ENCODE measurements around the gene IRF2BP1. TPM values are rescaled to one million over a fixed set of nuclear protein-coding genes. Genes with fewer than 3 reads are reported as not detected.

Gene IRF2BP1
- total and polyA plus RNA-seq, 8 donors = 10.0 to 21.5 (median 14.7) TPM

DNA sequence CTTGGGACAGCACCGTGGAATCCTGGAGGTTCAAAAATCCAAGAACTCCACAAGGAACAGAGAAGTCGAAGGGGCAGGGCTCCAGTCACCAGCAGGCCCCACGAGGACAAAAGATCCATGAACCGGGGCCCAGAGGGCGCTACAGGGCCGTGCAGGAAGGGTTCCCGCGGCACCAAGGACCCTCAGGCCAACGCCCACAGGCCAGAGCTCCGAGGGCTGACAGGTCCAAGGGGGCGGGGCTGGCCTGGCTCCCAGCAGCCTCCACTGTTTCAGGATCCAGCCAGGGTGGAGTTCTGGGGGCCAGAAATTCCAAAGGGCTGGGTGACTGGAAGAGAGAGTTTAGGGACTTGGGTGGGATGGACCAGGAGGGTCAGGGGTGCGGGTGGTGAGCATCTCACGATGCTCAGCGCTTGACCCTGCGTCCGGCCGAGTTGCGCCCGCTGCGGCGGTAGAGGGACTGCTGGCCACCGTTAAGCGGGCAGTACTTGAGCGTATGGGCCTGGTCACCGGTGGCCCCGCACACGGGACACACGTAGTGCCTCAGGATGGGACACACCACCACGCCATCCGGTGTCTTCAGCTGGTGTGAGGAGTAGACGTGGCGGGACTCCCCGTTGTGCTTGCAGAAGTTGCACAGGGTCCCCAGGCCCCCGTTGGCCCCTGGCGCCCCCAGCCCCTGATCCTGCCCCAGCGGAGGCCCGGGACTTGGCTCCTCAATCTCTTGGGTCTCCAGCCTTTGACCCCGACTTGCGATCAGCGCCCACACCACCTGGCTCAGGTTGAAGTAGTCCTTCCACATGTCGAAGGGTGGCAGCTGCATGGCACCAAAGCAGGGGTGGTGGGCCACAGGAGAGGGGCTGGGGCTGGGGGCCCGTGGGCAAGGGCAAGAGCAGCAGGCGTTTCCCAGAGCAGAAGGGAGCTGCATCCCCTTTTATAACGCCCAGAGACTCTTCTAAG, 28.2 kb upstream of the IRF2BP1 start, which contains the start of gene NANOS2:
Gene NANOS2 (minus strand): TSS at position 905 of the 957 bp plus-strand sequence. CDS start 85 bp downstream, at position 820.
- H3K4me3 ChIP-seq = no peak within 1 kb of the TSS
- no peak for ATAC-seq
- no peak for FAIRE-seq
- H3K9me3 ChIP-seq = no peaks in the 10 kb centered on the region
- TF ChIP-seq, protein P1, sequence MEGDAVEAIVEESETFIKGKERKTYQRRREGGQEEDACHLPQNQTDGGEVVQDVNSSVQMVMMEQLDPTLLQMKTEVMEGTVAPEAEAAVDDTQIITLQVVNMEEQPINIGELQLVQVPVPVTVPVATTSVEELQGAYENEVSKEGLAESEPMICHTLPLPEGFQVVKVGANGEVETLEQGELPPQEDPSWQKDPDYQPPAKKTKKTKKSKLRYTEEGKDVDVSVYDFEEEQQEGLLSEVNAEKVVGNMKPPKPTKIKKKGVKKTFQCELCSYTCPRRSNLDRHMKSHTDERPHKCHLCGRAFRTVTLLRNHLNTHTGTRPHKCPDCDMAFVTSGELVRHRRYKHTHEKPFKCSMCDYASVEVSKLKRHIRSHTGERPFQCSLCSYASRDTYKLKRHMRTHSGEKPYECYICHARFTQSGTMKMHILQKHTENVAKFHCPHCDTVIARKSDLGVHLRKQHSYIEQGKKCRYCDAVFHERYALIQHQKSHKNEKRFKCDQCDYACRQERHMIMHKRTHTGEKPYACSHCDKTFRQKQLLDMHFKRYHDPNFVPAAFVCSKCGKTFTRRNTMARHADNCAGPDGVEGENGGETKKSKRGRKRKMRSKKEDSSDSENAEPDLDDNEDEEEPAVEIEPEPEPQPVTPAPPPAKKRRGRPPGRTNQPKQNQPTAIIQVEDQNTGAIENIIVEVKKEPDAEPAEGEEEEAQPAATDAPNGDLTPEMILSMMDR (IDR thresholded peaks at IDR 0.05) = no peak
- H3K27me3 ChIP-seq = no peaks in the 10 kb centered on the region
- no peaks in the 10 kb centered on the region for H3K4me1 ChIP-seq
- 64 to 66% methylated on average over 41 to 44 of the region's 44 CpGs for whole genome bisulfite sequencing, 2 donors
- intact Hi-C loops (cut with DNase I) = no loop called here
- H3K36me3 ChIP-seq = no peaks in the 10 kb centered on the region
- no peak for DNase-seq
- no peak within 1 kb of the TSS for H3K27ac ChIP-seq

DNA sequence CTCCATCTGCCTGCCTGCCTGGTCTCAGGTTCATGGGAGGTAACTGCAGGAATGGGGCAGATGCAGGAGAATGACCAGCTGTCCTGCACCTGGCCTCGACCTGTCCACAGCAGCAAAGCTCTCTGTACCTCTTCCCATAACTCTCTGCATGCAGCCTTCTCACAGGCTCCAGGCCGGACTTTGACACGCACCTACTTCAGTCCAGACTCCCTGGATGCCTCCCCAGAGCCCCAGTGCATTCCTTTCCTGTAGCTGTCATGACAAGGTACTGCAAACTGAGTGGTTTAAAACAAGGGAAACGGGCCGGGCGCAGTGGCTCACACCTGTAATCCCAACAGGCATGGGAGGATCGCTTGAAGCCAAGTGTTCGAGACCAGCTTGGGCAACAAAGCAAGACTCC, 25.4 kb upstream of the IRF2BP1 start:
- 51 to 58% methylated on average over 8 of the region's 8 CpGs for WGBS, 2 donors
- H3K4me1 ChIP-seq = no peaks in the 10 kb centered on the region
- FAIRE-seq (no peak), DNase-seq (no peak), ATAC-seq (no peak)
- no peaks in the 10 kb centered on the region for H3K27me3 ChIP-seq
- no peak overlapping the region for H3K27ac ChIP-seq
- no peaks in the 10 kb centered on the region for H3K9me3 ChIP-seq
- intact Hi-C loops (cut with DNase I) = no loop called here
- no peaks in the 10 kb centered on the region for H3K36me3 ChIP-seq
- H3K4me3 ChIP-seq = no peak overlapping the region
- TF ChIP-seq, protein P1 (IDR thresholded peaks at IDR 0.05) = no peak

DNA sequence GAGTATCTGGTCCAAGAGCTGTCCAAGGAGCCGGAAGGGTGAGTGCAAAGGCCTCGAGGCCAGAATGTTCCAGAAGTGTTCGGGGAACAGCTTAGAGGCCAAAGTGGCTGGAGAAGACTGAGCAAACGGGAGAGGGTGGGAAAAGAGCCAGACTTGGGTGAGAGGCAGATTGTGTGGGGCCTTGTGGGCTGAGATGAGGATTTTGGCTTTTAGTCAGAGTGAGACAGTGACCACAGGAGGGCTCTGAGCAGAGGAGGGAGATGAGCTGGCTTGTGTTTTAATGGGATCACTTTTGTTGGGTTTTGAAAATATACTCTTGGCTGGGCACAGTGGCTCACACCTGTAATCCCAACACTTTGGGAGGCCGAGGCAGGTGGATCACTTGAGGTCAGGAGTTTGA, 23.0 kb upstream of the IRF2BP1 start:
- FAIRE-seq = no peak
- no peaks in the 10 kb centered on the region for H3K36me3 ChIP-seq
- 70 to 83% methylated on average over 5 of the region's 5 CpGs for WGBS, 2 donors

DNA sequence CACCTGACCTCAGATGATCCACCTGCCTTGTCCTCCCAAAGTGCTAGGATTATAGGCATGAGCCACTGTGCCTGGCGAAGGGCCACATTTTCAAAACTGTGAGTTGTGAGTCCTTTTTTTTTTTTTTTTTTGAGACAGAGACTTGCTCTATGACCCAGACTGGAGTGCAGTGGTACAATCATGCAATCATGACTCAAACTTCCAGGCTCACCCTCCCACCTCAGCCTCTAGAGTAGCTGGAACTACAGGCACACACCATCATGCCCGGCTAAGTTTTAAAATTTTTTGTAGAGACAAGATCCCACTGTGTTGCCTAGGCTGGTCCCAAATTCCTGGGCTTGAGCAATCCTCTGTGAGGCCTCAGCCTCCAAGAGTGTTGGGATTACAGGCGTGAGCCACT, 20.3 kb upstream of the IRF2BP1 start:
- WGBS, 2 donors = 83 to 87% methylated on average over 3 of the region's 3 CpGs
- DNase-seq = no peak
- H3K4me1 ChIP-seq = peaks cover 0 to 7% (median 2%) of the 10 kb centered on the region in 3 donors
- intact Hi-C loops (cut with DNase I) = no loop called here
- H3K27ac ChIP-seq = no peak overlapping the region
- H3K27me3 ChIP-seq = no peaks in the 10 kb centered on the region
- TF ChIP-seq, protein P1 (IDR thresholded peaks at IDR 0.05) = no peak
- no peak overlapping the region for H3K4me3 ChIP-seq
- H3K36me3 ChIP-seq = no peaks in the 10 kb centered on the region
- ATAC-seq = no peak
- FAIRE-seq = no peak
- no peaks in the 10 kb centered on the region for H3K9me3 ChIP-seq

More for the DNA sequence above, 23.0 kb upstream of the IRF2BP1 start:
- H3K4me3 ChIP-seq = no peak overlapping the region
- no peaks in the 10 kb centered on the region for H3K9me3 ChIP-seq
- no peak overlapping the region for H3K27ac ChIP-seq
- TF ChIP-seq, protein P1 (IDR thresholded peaks at IDR 0.05) = no peak
- intact Hi-C loops (cut with DNase I) = no loop called here
- ATAC-seq (no peak), DNase-seq (no peak)
- H3K27me3 ChIP-seq = no peaks in the 10 kb centered on the region
- H3K4me1 ChIP-seq = no peaks in the 10 kb centered on the region

DNA sequence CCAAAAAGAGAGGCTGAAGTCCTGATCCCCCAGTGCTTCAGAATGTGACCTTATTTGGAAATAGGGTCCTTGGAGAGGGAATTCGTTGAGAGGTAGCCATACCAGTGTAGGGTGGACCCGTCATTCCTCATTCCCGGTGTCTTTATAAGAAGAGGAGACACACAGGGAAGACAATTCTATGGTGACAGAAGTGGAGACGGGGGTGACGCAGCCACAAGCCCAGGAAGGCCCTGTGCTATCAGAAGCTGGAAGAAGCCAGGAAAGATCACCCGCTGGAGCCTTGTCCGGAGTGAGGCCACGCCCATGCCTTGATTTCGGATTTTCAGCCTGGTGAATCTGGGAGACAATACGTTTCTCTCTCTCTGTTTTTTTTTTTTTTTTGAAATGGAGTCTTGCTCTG, 19.1 kb upstream of the IRF2BP1 start:
- Histone ChIP-seq H3K4me3 (no peak overlapping the region), H3K9me3 (no peaks in the 10 kb centered on the region), H3K27me3 (no peaks in the 10 kb centered on the region), H3K4me1 (peaks cover 6 to 20% (median 14%) of the 10 kb centered on the region in 3 donors), H3K27ac (no peak overlapping the region), H3K36me3 (no peaks in the 10 kb centered on the region)
- WGBS, 2 donors = 69 to 79% methylated on average over 10 of the region's 10 CpGs
- no peak for FAIRE-seq
- TF ChIP-seq, protein P1 (IDR thresholded peaks at IDR 0.05) = no peak
- no peak for DNase-seq
- intact Hi-C loops (cut with DNase I) = no loop called here
- ATAC-seq = no peak

All from pancreas (tissue), 10 donors.